Measurements from ENCODE around the gene BHLHE41. TPM values are rescaled to one million over a fixed set of nuclear protein-coding genes. Genes with fewer than 3 reads are reported as not detected.

BHLHE41 gene
- total RNA-seq, 1 donor, result 4.3 TPM

DNA sequence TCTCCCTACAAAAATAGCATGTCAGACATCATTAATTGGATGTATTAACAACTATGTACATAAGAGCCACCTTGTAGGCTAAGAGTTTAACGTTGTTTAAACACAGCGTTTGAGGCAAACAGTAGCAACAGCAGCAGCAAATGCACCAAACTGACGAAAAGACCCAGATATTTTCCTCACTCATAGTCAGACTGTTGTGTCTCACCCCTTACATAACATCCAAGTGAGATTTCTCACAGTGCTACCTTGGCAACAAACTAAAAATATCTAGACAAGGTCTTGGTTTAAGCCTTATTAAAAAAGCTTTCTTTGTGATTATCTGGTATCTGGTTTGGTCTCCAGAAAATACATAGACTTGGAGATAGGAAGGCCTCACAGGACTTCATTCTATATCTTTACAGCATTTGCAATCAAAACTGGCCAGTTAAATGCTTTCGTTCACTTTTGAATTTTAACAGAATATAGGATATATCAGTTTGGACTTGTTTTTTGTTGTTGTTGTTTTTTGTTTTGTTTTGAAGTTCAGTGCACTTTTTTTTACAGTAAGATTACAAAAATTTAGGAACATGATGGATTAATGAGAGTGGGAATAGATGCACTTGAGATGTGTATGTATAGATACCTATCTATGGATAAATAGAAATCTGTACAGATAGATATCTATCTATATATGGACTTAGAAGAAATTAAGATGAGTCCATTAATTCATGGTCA, 4.1 kb downstream of the BHLHE41 start:
- no peak overlapping the region for H3K27ac ChIP-seq (ENCODE audit: low read depth, low read length)
- no peak overlapping the region for H3K4me3 ChIP-seq (ENCODE audit: insufficient read depth, low read length)
- TF ChIP-seq, protein P1, sequence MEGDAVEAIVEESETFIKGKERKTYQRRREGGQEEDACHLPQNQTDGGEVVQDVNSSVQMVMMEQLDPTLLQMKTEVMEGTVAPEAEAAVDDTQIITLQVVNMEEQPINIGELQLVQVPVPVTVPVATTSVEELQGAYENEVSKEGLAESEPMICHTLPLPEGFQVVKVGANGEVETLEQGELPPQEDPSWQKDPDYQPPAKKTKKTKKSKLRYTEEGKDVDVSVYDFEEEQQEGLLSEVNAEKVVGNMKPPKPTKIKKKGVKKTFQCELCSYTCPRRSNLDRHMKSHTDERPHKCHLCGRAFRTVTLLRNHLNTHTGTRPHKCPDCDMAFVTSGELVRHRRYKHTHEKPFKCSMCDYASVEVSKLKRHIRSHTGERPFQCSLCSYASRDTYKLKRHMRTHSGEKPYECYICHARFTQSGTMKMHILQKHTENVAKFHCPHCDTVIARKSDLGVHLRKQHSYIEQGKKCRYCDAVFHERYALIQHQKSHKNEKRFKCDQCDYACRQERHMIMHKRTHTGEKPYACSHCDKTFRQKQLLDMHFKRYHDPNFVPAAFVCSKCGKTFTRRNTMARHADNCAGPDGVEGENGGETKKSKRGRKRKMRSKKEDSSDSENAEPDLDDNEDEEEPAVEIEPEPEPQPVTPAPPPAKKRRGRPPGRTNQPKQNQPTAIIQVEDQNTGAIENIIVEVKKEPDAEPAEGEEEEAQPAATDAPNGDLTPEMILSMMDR (IDR thresholded peaks at IDR 0.05; ENCODE audit: extremely low read depth, low read depth, low read length), result no peak
- no peak overlapping the region for H2AFZ ChIP-seq (ENCODE audit: low read length)
- DNase-seq (ENCODE audit: insufficient read length, low spot score, missing footprints), result no peak
- H4K20me1 ChIP-seq (ENCODE audit: insufficient read depth, low read length), result no peaks in the 10 kb centered on the region
- H3K79me2 ChIP-seq (ENCODE audit: insufficient read depth, low read length), result no peaks in the 10 kb centered on the region
- no peaks in the 10 kb centered on the region for H3K36me3 ChIP-seq (ENCODE audit: insufficient read depth, low read length)
- H3K27me3 ChIP-seq (ENCODE audit: insufficient read depth, low read length), result no peaks in the 10 kb centered on the region
- peaks cover 13% of the 10 kb centered on the region for H3K4me1 ChIP-seq (ENCODE audit: insufficient read depth, low read length)
- H3K4me2 ChIP-seq (ENCODE audit: insufficient read depth, low read length), result no peak overlapping the region
- no peaks in the 10 kb centered on the region for H3K9me3 ChIP-seq (ENCODE audit: low read depth, low read length)

DNA sequence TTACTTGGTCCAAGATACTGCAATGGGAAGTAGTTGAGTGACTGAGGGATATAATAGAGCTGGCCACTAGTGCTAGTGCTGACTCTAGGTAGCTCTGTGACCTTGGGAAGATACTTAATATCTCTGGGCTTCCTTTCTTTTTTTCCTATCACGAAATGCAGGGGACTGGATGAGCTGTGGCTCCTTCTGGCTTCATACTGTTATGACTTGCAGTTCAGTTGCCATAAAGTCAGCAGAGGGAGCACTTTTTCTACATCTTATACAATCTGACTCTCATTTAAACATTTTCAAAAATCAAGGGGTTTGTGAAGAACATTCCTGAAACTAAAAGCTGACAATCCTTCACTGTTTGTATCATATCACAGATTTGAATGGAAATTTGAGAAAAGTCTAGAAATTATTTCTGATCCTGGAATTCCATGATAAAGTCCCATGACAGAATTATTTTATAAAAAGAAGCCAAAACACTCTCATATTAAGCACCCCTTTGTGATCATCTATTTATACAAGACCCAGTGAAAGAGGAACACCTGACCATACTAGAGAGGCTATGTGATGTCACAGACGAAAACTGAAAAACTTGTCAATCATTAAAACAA, 5.3 kb downstream of the BHLHE41 start:
- Histone ChIP-seq H2AFZ (ENCODE audit: low read length) (no peak overlapping the region), H3K27me3 (ENCODE audit: insufficient read depth, low read length) (no peaks in the 10 kb centered on the region), H3K4me2 (ENCODE audit: insufficient read depth, low read length) (no peak overlapping the region), H3K4me1 (ENCODE audit: insufficient read depth, low read length) (peaks cover 16% of the 10 kb centered on the region), H3K27ac (ENCODE audit: low read depth, low read length) (no peak overlapping the region), H3K79me2 (ENCODE audit: insufficient read depth, low read length) (no peaks in the 10 kb centered on the region), H4K20me1 (ENCODE audit: insufficient read depth, low read length) (no peaks in the 10 kb centered on the region), H3K4me3 (ENCODE audit: insufficient read depth, low read length) (no peak overlapping the region), H3K36me3 (ENCODE audit: insufficient read depth, low read length) (no peaks in the 10 kb centered on the region), H3K9me3 (ENCODE audit: low read depth, low read length) (no peaks in the 10 kb centered on the region)
- DNase-seq (ENCODE audit: insufficient read length, low spot score, missing footprints), result no peak
- TF ChIP-seq, protein P1 (IDR thresholded peaks at IDR 0.05; ENCODE audit: extremely low read depth, low read depth, low read length), result peak; percentile 67

DNA sequence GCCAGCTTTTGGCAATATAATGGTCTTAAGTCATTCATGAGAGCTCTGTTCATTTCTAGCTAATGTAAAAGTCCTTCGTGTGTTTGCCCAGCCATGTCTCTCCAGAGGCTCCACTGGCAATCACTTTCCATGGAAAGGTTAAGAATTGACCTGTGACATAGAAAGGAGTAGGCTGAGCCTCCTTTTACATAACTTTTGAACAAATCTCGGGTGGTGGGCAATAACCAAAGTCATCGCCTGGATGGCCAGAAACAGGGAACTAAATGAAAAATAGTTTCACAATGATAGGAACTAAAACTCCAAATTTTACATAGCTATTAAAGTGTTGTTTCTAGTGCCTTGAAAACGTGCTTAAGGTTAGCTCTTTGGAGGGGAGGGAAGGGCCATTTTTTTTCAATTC, 6.5 kb downstream of the BHLHE41 start:
- H3K4me3 ChIP-seq (ENCODE audit: insufficient read depth, low read length), result no peak overlapping the region
- no peaks in the 10 kb centered on the region for H4K20me1 ChIP-seq (ENCODE audit: insufficient read depth, low read length)
- TF ChIP-seq, protein P1 (IDR thresholded peaks at IDR 0.05; ENCODE audit: extremely low read depth, low read depth, low read length), result no peak
- peaks cover 12% of the 10 kb centered on the region for H3K4me1 ChIP-seq (ENCODE audit: insufficient read depth, low read length)
- no peak overlapping the region for H3K4me2 ChIP-seq (ENCODE audit: insufficient read depth, low read length)
- H3K27ac ChIP-seq (ENCODE audit: low read depth, low read length), result no peak overlapping the region
- H3K36me3 ChIP-seq (ENCODE audit: insufficient read depth, low read length), result no peaks in the 10 kb centered on the region
- H2AFZ ChIP-seq (ENCODE audit: low read length), result no peak overlapping the region
- DNase-seq (ENCODE audit: insufficient read length, low spot score, missing footprints), result no peak
- H3K27me3 ChIP-seq (ENCODE audit: insufficient read depth, low read length), result no peaks in the 10 kb centered on the region
- no peaks in the 10 kb centered on the region for H3K79me2 ChIP-seq (ENCODE audit: insufficient read depth, low read length)
- H3K9me3 ChIP-seq (ENCODE audit: low read depth, low read length), result no peaks in the 10 kb centered on the region

All from osteoblast (primary cell).